HG03460 (cell line): Measurements from ENCODE around the gene TTC16.
A peak's percentile ranks its signal among the peaks of the same experiment; 100 is the strongest.

Experiments used
- ATAC-seq: cut with Tn5 transposase; IDR thresholded peaks from one replicate; pipeline ENCODE4 v1.9.1; 2021; ENCODE audit not compliant: unreplicated experiment

TTC16 gene

DNA sequence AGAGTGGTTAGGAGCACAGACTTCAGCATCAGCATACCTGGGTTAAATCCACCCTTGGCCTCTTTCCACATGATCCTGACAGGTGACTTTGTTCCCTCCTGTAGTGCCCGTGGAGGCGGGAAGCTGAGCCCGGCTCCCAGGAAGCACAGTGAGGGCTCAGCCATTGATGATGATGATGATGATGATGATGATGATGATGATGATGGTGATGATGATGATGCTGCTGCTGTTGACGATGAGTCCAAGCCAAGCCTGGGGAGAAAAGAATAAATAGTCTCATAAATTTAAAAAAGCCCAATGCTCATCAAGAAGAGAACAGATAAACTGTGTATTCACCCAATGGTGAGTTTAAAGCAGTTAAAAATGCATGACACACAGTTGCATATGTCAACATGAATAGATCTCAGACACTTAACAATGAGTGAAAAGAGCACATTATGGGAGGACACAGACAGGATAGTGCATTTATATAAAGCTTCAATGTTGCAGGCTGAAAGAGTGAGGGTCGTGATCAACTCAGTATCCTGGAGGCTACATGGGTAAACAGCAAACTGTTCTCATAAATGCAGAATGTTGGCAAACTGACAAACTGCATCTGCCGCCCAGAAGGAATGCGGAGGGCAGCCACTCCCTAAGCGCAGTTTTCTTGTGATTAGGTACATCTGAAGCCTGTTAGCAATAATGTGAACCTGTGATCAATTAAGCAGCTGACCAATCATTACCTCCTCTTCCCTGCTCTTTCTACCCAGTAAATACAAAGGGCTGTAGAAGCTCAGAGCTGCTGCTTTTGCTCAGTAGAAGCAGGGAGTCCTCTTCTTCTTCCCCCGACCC, 20.8 kb upstream of the TTC16 start:
- ATAC-seq, result no peak

DNA sequence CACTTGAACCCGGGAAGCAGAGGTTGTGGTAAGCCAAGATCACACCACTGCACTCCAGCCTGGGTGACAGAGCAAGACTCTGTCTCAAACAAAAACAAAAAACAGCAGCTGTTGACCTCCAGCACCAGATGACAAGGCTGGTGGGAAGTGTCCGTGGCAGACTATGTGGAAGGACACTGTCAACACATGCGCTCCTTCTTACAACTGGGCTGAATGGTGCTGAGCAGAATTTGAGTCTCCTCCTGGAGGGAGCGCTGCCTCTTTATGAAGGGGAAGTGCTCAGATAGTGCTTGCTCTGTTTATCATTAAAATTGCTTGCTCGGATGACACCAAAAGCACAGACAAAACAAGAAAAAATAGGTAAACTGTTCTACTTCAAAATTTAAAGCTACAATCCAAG, 18.3 kb upstream of the TTC16 start:
- no peak for ATAC-seq

DNA sequence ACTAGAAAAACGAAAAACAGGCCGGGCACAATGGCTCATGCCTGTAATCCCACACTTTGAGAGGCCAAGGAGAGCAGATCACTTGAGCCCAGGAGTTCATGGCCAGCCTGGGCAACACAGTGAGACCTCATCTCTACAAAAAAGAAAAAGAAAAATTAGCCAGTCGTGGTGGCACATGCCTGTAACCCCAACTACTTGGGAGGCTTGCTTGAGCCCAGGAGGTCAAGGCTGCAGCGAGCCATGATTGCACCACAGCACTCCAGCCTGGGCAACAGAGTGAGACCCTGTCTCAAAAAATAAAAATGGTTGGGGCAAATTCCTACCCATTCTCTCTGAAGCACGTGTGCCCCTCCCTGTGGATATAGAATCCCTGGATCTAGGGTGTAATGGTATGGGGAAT, 17.5 kb upstream of the TTC16 start:
- ATAC-seq, result no peak

DNA sequence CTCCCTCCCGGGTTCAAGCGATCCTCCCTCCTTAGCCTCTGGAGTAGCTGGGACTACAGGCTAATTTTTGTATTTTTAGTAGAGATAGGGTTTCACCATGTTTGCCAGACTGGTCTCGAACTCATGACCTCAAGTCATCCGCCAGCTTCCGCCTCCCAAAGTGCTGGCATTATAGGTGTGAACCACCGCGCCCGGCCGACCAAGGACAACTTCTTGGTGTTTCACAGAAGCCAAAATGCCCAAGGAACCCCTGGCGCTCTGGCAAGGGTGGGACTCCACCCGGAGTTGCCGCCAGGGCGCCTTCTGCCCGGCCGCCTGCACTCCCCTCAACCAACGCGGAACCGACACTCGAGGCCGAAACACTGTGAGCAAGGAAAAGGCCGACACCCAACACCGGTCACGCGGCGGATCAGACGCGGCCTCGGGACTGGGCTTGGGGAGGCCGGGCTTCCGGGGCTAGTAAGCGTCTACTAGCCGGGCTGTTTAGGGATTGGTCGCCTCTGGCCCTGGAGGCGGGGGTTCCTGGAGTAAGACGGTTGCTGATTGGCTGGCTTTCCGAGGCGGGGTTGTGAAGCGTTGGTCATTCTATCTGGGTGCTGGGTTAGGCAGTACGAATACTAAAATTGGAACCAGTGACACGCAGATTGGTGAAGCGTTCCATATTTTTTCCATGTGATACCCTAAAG, 16.8 kb upstream of the TTC16 start:
- ATAC-seq, result peak; percentile 97

DNA sequence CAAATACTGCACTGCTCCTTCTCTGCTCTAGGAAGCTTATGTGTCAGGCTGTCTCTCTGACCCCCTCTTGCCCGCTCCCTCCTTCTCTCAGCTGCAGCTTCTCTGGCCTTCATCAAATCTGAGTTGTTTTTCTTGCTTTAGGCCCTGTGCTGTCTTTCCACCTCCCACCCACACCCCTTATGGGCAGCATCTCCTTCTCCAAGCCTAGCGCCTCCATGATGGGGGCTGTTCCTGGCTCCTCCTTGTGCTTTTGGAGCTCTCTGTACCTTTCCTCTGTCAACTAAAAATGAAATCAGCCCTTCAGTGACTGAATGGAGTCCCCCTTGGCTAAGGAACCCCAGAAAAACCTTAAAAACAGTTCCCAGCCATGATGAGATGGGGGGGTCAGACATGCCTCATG, 15.7 kb upstream of the TTC16 start:
- ATAC-seq, result no peak

DNA sequence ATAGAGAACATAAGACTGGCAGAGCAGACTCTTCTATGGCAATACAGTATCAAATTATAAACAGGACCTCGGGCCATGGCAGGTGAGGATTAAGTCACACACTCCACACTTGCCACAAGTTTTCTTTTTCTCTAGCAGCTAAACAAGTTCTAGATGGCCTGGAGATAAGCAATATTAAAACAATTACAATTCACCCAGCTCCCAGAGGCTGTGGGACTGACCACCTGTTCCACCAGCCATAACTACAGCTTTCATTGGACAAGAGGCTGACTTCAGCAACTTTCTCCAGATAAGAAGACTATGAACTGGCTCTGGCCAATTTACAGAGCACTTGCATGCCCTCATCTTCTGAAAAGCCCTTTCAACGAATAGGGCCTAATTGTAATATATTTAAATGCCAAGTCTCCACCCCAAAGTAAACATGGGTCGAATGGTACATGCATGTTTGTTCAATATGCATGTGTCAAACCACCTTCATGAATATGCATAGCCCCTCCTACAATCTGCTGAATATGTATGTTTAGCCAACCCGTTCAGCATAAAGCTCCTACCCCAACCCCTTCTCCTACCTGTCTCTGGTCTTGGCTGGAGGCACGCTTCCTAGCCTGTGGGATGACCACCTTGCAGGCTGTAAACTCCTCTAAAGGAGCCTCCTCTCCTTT, 15.2 kb upstream of the TTC16 start:
- ATAC-seq, result no peak

DNA sequence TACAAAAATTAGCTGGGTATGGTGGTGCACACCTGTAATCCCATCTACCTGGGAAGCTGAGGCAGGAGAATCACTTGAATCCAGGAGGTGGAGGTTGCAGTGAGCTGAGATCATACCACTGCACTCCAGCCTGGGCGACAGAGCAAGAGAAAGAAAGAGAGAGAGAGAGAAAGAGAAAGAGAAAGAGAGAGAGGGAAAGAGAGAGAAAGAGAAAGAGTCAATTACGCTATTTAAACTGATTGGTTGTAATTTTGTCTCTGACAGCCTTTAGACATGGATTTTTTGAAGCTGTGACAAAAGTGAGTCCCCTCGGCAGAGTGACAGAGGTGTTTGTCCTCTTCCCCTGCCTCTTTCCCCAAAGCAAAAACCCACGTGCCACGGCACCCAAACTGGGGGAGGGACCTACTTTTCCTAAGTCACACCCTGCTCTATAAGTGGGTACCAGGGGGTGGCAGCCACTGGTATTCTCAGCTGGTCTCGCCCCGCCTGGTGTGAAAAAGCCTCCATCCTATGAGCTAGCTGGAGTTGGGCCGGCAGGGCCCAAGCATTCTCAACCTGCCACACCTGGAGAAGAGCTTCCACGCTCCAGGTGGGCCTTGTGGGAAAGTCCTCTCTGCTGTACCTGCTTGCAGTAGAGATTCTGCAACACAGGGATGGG, 12.5 kb upstream of the TTC16 start:
- no peak for ATAC-seq

DNA sequence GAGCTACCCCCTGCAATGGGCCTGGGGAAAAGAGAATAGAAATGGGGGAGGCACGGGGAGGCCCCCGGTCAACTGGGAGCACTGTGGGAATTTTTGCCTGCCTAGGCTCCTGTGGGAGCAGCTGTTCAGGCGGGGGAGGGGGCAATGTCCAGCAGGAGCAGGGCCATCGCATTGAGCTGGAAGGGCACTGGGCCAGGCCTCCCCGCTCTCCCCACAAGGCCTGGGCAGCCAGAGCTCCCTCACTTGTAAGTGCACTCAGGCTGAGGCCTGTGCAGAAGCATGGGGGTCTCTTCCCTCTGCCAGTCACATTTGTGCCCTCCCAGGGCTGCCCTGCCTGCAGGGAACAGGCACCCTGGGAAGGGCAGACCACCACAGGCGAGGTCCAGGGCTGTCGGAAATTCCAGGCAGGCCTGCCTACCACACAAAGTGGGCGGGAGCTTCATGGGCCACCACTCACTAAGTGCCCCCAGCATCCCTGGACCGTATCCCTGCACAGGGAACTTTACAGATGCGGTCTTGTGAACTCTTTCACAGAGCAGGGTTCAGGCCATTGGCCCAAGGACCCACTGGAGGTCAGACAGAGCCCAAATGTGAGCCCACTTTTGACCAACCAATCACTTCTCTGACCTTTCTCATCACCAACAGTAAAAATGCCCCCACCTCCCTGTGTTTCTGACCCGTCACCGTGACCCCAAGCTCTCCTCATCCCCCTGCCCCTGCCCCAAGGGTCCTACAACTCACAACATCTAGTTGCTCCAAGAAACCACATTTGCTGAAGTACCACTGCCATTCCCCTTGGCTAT, 10.1 kb upstream of the TTC16 start:
- ATAC-seq, result no peak

DNA sequence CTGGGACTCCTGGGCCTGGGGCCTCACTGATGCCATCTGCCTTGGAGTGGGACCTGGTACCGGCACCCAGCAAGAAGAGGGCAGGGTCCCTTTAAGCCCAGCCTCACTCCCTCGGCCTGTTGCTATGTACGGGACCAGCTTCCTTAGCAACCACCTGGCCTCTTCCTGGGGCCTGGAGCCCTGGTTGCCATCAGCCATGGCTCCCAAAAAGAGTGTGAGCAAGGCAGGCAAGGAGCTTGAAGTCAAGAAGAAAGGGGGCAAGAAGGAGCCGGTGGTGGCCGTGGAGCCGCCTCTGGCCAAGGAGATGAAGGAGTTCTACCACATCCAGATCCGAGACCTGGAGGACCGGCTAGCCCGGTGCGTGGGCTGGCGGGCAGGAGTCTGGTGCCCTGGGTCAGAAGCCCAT, 9.0 kb upstream of the TTC16 start, which contains the start of gene CFAP157:
Gene CFAP157, plus strand, starts transcription at position 153 of the 406 bp plus-strand sequence. Its CDS starts 44 bp downstream, at position 197.
- ATAC-seq, result no peak

DNA sequence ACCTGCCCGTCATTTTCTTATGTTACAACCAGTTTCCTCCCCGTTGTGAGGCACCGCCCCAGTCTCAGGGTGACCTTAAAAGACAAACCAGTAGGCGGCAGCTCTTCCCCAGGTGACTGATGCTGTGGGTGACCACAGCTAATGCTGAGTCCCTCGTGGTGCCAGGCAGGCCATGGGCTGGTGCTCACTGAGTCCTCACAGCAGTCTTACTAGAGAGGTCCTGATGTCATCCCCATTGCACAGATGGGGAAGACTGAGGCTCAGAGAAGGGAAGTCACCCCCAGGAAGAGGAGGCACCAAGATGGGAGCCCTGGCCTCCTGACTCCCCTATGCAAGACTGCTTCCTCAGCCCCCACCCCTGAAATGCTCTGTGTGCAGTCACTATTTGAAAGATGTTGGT, 8.1 kb upstream of the TTC16 start:
- ATAC-seq, result no peak

DNA sequence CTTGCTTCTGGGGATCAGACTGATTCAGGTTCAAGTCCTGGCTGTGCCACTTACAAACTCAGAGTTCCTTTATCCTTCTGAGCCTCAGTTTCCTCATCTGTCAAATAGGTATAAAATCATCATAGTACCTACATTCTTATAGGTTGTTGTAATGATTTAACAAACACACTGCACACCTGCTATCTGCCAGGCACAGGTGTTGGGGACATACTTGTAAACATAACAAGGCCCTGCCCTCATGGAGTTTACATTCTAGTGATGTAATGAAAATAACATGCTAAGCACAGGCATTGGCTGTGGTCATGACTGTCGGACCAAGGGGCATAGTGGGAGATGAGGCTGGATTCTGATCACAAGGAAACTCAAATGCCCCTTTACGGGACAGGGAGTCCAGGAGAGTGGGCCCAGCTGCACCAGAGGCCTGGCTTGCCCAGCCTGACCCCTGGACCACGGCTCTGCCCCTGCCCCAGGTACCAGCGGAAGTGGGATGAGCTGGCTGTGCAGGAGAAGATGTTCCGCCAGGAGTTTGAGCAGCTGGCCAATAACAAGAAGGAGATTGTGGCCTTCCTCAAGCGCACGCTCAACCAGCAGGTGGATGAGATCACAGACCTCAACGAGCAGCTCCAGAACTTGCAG, 6.8 kb upstream of the TTC16 start:
- ATAC-seq, result no peak

DNA sequence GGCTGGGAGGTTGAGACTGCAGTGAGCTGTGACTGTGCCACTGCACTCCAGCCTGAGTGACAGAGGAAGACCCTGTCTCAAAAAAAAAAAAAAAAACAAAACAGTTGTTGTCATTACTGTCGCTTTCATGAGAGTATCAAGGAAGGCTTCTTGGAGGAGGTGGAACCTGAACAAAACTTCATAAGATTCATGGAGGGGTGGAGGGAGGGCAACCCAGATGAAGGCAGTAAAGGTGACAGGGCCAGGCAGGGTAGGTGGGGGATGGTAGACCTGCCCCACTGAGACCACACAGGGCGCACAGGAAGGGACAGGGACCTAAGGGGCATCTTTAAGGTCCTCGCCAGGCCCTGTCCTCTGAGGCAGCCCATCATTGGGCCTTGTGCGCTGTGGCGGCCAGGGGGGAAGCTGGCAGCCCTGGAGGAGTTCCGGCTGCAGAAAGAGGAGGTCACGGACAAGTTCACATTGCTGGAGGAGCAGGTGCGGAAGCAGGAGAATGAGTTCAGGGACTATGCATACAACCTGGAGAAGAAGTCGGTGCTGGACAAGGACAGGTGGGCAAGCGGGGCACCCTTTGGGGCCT, 5.6 kb upstream of the TTC16 start:
- ATAC-seq, result no peak

DNA sequence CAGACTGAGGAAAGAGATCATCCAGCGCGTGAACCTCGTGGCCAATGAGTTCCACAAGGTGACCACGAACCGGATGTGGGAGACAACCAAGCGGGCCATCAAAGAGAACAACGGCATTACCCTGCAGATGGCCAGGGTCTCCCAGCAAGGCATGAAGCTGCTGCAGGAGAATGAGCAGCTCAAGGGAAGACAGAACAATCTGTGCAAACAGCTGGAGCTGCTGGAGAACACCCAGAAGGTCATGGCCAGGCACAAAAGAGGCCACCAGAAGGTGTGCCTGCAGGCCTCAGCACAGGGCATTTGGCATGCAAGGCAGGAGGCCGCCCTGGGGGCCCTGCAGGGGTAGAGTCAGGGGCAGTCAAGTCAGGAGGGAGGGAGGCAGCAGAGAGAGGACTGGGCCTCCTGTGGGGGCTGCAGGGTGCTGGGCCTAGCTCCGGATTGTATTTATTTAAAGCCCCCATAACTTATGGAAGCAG, 4.6 kb upstream of the TTC16 start:
- ATAC-seq, result no peak

DNA sequence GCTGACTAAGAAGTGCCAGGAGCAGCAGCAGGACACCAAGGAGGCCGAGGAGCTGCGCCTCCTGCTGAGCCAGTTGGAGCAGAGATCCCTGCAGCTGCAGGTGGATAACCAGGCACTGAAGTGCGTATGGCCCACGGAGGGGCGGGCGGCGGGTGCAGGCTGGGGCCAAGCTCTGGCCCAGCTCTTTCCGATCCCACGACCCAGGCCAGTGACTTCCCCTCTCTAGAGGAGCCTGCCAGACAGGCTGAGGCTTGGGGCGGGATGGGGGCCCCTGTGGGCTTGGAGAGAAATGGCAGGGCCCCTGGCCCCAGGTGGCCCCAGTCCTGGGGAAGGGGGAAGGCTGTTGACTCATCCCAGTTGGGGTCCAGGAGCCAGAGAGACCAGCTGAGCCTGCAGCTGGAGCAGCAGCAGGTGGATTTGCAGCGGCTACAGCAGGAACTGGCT, 4.0 kb upstream of the TTC16 start:
- no peak for ATAC-seq

DNA sequence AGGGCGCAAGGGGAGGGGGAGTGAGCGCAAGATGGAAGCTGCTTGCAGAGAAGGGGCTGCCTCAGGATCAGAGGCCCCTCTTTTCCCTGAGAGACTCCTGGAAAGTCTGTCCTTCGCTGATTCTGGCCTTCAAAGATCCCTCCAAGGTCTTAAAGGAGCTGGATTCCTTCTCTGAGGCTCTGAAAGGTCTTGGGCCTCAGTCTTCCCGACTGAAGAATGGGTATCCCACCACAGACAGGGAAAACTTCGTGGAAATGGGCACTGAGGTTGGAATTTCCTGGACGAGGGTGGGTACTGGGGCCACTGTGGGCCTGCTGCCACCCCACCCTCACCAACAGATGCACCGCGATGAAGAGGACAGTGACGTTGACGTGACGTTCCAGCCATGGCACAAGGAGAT, 3.5 kb upstream of the TTC16 start:
- ATAC-seq, result no peak

DNA sequence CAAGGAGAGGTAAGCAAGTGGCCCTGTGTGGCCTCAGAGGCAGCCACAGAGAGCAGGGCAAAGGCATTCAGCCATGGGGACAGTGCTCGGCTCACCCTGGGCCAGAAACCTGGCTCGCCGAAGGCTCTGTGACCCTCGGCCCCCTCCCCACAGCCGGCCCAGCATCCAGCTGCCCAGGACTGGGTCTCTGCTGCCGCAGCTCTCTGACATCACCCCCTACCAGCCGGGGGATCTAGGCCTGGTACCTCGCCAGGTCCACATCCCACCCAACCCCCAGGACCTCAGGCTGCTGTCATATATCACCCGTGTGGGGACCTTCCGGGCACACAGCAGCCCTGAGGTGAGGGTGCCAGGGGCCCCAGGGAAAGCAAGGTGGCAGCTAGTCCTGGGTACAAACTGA, 3.0 kb upstream of the TTC16 start:
- no peak for ATAC-seq

DNA sequence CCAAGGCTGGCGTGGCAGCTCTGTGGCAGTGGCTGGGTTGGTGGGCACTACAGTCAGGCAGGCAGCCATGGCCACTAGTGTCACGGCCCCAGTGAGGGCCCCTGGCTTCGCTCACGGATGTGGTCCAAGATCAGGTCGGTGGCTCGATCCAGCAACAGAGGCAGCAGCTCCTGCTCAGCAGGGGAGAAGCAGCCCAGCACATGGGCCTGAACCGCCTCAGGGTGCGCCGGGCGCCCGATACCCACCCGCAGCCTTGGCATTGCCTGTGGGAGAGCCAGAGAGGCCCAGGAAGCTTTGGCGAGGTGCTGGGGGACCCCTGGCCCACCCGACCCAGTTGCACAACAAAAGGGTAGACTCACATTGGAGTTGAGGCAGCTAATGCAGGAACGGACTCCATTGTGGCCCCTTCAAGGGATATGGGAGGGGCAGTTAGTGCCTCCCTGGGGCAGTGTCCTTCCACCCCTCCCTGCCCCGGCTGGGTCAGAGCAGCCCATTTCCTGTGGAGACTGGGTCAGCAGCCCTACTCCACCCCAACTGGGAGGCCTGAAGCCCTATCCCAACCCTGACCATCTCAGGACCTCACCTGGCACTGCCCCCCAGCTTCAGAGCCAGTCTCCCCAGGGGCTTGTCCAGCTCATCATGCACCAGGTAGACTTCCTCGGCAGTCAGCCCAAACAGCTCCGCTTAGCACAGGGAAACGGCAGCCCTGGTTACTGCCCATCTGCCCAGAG, 1.7 kb upstream of the TTC16 start:
- no peak for ATAC-seq

DNA sequence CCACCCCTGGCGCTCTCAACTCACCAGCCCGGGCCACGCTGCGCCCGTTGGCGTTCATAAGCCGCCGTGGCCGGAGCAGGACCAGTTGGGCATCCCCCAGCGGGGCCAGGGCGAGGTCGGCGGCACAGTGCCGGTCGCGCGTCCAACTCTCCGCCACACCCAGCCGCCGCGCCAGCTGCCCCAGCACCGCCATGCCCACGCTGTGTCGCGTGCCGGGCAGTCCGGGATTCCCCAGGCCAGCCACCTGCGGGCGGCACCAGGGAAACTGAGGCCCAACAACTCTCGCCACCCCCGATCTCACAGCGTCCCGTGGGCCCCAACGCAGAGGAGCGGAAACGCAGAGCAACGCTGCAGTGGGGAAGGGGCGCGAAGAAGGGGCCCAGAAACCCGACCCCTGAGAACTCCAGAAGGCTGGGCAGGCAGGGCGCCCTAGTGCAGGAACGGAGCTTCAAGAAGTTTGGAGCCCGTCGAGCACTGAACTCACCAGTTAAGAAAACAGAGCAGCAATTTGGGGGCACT, 869 bp upstream of the TTC16 start:
- peak; percentile 7 for ATAC-seq

DNA sequence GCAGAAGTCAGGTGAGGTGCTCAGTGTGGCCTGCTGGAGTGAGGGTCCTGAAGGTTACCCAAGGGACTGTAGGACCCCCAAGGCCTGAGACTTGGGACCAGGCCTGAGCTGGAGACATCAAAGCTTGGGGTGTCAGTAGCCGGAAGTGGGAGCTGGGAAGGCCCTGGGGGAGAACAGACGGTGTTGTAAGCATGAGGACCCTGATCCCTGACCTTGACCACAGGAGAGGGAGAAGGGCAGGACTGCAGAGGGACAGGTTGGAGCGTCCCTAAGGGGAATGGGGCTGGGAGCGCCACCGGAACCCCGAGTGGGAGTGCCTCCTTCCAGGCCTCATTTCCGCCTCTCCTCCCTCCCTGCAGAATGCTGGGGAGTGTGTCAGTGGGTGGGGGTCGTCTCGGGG, 533 bp downstream of the TTC16 start:
- ATAC-seq, result no peak
